Measurements from ENCODE around the gene TBC1D3H.
"Not testable (repeated sequence)": the region's sequence is repeated elsewhere in the genome, so short reads cannot be mapped to it uniquely, and the experiment has no call there.

DNA sequence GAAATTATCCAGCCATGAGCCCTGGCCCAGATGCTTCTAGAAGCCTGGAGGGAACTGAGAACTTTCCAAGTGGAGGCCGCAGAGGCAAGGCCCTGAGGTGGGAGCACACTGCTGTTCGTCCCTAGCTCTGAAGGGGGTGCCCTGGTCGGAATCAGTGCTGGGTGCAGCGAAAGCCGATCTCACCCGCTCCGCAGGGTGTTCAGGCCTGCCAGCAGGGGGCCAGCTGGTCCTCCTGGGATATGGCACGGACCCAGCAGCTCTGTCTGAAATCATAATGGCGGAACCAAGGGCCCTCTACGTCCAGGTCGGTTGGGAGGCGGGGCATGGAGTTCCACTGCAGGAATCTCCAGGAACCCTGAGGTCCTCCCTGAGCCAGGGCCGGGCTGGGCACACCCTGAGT is 40.7 kb upstream of the TBC1D3H start:
- TF ChIP-seq CTCF, POLR2A (IDR thresholded peaks at IDR 0.05): not testable (repeated sequence)
